Caco-2 (cell line): ENCODE results near the gene UBA5. TPM values are rescaled to one million over a fixed set of nuclear protein-coding genes. Genes with fewer than 3 reads are reported as not detected.

Experiments used
- BruUV-seq: library from RNA; stranded (reverse); fragments of 400-500 nt; replicated peaks from 2 replicates; lab custom pipeline; 2021; lab: Mats Ljungman, UMichigan
- CTCF ChIA-PET: fragments of 300-600 bp; sonication (Branson Sonifier 250); formaldehyde crosslinking; loops from one replicate; lab custom pipeline; 2022; ENCODE audit warnings: antibody characterized with exemption; lab: Charles Lee
- POLR2A ChIA-PET: fragments of 300-600 bp; sonication (Branson Sonifier 250); formaldehyde crosslinking; loops from one replicate; lab custom pipeline; 2022; ENCODE audit warnings: antibody characterized with exemption; lab: Charles Lee
- DNase-seq, 2 experiments: peaks; one replicate each; pipeline versions ENCODE4 v3.0.0 to v3.0.0-alpha.2; 2020 to 2022
- H3K27me3 ChIP-seq: replicated peaks from 2 replicates; pipeline ENCODE4 v1.6.0; 2011; ENCODE audit warnings: low read length; ENCODE audit not compliant: control insufficient read depth, insufficient read depth
- H3K36me3 ChIP-seq: 2 replicates; pipeline ENCODE4 v1.5.1; 2011; ENCODE audit warnings: low read length; ENCODE audit not compliant: control insufficient read depth, insufficient read depth
- H3K4me1 ChIP-seq: fragments of 250-450 bp; sonication (Bioruptor Pico); 2 replicates; pipeline ENCODE4 v1.5.1; 2020; ENCODE audit warnings: mild to moderate bottlenecking
- H3K4me3 ChIP-seq: 2 replicates; pipeline ENCODE4 v1.5.1; 2011; ENCODE audit warnings: low read depth, mild to moderate bottlenecking, control low read depth, low read length
- H3K9me3 ChIP-seq: fragments of 250-450 bp; sonication (Bioruptor Pico); 2 replicates; pipeline ENCODE4 v1.5.1; 2020; ENCODE audit warnings: mild to moderate bottlenecking, moderate library complexity
- H3K27ac Mint-ChIP-seq: one replicate; pipeline ENCODE4 v1.8.0; 2022; ENCODE audit warnings: mixed read lengths; ENCODE audit not compliant: unreplicated experiment
- H3K27me3 Mint-ChIP-seq: one replicate; pipeline ENCODE4 v1.8.0; 2022; ENCODE audit warnings: mixed read lengths; ENCODE audit not compliant: insufficient read depth, unreplicated experiment
- H3K36me3 Mint-ChIP-seq: one replicate; pipeline ENCODE4 v1.8.0; 2022; ENCODE audit warnings: mild to moderate bottlenecking, mixed read lengths; ENCODE audit not compliant: insufficient read depth, unreplicated experiment
- H3K4me1 Mint-ChIP-seq: one replicate; pipeline ENCODE4 v1.8.0; 2022; ENCODE audit warnings: low read depth, mixed read lengths; ENCODE audit not compliant: unreplicated experiment
- H3K4me3 Mint-ChIP-seq: one replicate; pipeline ENCODE4 v1.8.0; 2022; ENCODE audit warnings: mild to moderate bottlenecking, moderate library complexity, mixed read lengths; ENCODE audit not compliant: unreplicated experiment
- H3K9me3 Mint-ChIP-seq: one replicate; pipeline ENCODE4 v1.8.0; 2022; ENCODE audit warnings: mixed read lengths; ENCODE audit not compliant: unreplicated experiment
- CTCF ChIP-seq, 2 experiments: fragments of 200-600 bp in 1 of 2; IDR thresholded peaks; 1 replicate in 1 of 2; 2 replicates in 1 of 2; pipeline versions ENCODE4 v1.5.1 to v1.8.0; 2011 to 2022; ENCODE audit warnings: antibody characterized with exemption in 1 of 2, control low read depth in 1 of 2, inconsistent platforms in 1 of 2, low read depth in 1 of 2, low read length in 1 of 2, mild to moderate bottlenecking in 1 of 2, moderate library complexity in 1 of 2; ENCODE audit not compliant: insufficient read depth in 1 of 2, severe bottlenecking in 1 of 2, unreplicated experiment in 1 of 2
- intact Hi-C: fragments of 100-400 bp; cut with micrococcal nuclease; formaldehyde crosslinking; loops from one replicate; pipeline ENCODE4 v1.10.0; 2022; ENCODE audit not compliant: unreplicated experiment
- total RNA-seq: library from RNA; stranded (reverse); gene quantifications from 2 replicates; pipeline ENCODE4 v1.2.3, GENCODE V29; 2022

The UBA5 gene
- total RNA-seq, 1 experiment from 2014 or later = 47.6 TPM

- ChIA-PET POLR2A (no interaction called here), CTCF (no interaction called here)
- no peaks in the 10 kb centered on the region for H3K27me3 Mint-ChIP-seq
- no TSS peak for BruUV-seq
- H3K27ac Mint-ChIP-seq = no peak overlapping the region
- no peak overlapping the region for H3K4me3 Mint-ChIP-seq
- intact Hi-C loops = no loop called here
- no peaks in the 10 kb centered on the region for H3K9me3 ChIP-seq
- no peak for TF ChIP-seq CTCF (IDR thresholded peaks at IDR 0.05; ENCODE audit: insufficient read depth in 1 of 2, low read depth in 1 of 2, low read length in 1 of 2, severe bottlenecking in 1 of 2, unreplicated experiment in 1 of 2)
- no peak overlapping the region for H3K4me3 ChIP-seq
- DNase-seq = no peak
- H3K27me3 ChIP-seq = no peaks in the 10 kb centered on the region
- H3K4me1 Mint-ChIP-seq = peaks cover 16% of the 10 kb centered on the region
- H3K36me3 Mint-ChIP-seq = peaks cover 5% of the 10 kb centered on the region
- no peaks in the 10 kb centered on the region for H3K36me3 ChIP-seq
- H3K4me1 ChIP-seq = peaks cover 29% of the 10 kb centered on the region
- H3K9me3 Mint-ChIP-seq = no peaks in the 10 kb centered on the region
Measured at GRCh38 chr3:132654721-132655120, 5.4 kb upstream of the UBA5 start.

GRCh38 chr3:132655471-132655870 lies 4.7 kb upstream of the UBA5 start:
- Mint-ChIP-seq H3K4me1 (peaks cover 16% of the 10 kb centered on the region), H3K4me3 (no peak overlapping the region), H3K9me3 (no peaks in the 10 kb centered on the region), H3K36me3 (peaks cover 7% of the 10 kb centered on the region), H3K27ac (no peak overlapping the region), H3K27me3 (no peaks in the 10 kb centered on the region)
- Histone ChIP-seq H3K9me3 (no peaks in the 10 kb centered on the region), H3K4me1 (peaks cover 29% of the 10 kb centered on the region), H3K27me3 (no peaks in the 10 kb centered on the region), H3K4me3 (no peak overlapping the region), H3K36me3 (no peaks in the 10 kb centered on the region)
- intact Hi-C loops = no loop called here
- no TSS peak for BruUV-seq
- ChIA-PET CTCF (no interaction called here), POLR2A (no interaction called here)
- TF ChIP-seq CTCF (IDR thresholded peaks at IDR 0.05; ENCODE audit: insufficient read depth in 1 of 2, low read depth in 1 of 2, low read length in 1 of 2, severe bottlenecking in 1 of 2, unreplicated experiment in 1 of 2) = no peak
- DNase-seq = no peak

- ChIA-PET POLR2A (interaction anchor here (0.5 kb wide), 1 partner anchor 838 kb away, joined by 3 read pairs; no protein-coding TSS in a partner anchor), CTCF (interaction anchor here (0.7 to 1.3 kb wide), 3 partner anchors 15 to 128 kb away, joined by 3 to 9 read pairs (median 8); no protein-coding TSS in a partner anchor)
- peaks cover 32% of the 10 kb centered on the region for H3K4me1 ChIP-seq
- Mint-ChIP-seq H3K36me3 (peaks cover 15% of the 10 kb centered on the region), H3K27me3 (no peaks in the 10 kb centered on the region), H3K4me3 (peak overlapping the region; percentile 97), H3K27ac (peak overlapping the region; percentile 99), H3K9me3 (no peaks in the 10 kb centered on the region), H3K4me1 (peaks cover 29% of the 10 kb centered on the region)
- H3K36me3 ChIP-seq = no peaks in the 10 kb centered on the region
- peak in 1 of 2 experiments; percentile 41 for DNase-seq
- H3K27me3 ChIP-seq = no peaks in the 10 kb centered on the region
- BruUV-seq = no TSS peak
- H3K4me3 ChIP-seq = peak overlapping the region; percentile 97
- TF ChIP-seq CTCF (IDR thresholded peaks at IDR 0.05; ENCODE audit: insufficient read depth in 1 of 2, low read depth in 1 of 2, low read length in 1 of 2, severe bottlenecking in 1 of 2, unreplicated experiment in 1 of 2) = no peak
- intact Hi-C loops = no loop called here
- no peaks in the 10 kb centered on the region for H3K9me3 ChIP-seq
Measured at GRCh38 chr3:132657869-132658747, 2.0 kb upstream of the UBA5 start.
